ENCODE data around the gene TSC1.
"Not testable (repeated sequence)": the region's sequence is repeated elsewhere in the genome, so short reads cannot be mapped to it uniquely, and the experiment has no call there.

TSC1 gene

GRCh38 chr9:132944294-132945185, at the start of gene TSC1:
Gene TSC1, minus strand, starts transcription at chr9:132944616. Its CDS starts 15,744 bp downstream, at chr9:132928872.
- DNase-seq (ENCODE audit: low read depth) = peak; percentile 67

GRCh38 chr9:132993511-132993939, 49.1 kb upstream of the TSC1 start:
- DNase-seq (ENCODE audit: low read depth) = no peak

- no peak for DNase-seq (ENCODE audit: low read depth)
Measured at GRCh38 chr9:132991351-132992300, 47.2 kb upstream of the TSC1 start.

GRCh38 chr9:132990781-132991180, 46.4 kb upstream of the TSC1 start:
- DNase-seq (ENCODE audit: low read depth) = no peak

- DNase-seq (ENCODE audit: low read depth) = not testable (repeated sequence)
Measured at GRCh38 chr9:132989998-132990557, 45.7 kb upstream of the TSC1 start.

- no peak for DNase-seq (ENCODE audit: low read depth)
Measured at GRCh38 chr9:132989414-132989996, 45.1 kb upstream of the TSC1 start.

- no peak for DNase-seq (ENCODE audit: low read depth)
Measured at GRCh38 chr9:132989014-132989310, 44.5 kb upstream of the TSC1 start.

- no peak for DNase-seq (ENCODE audit: low read depth)
Measured at GRCh38 chr9:132988244-132989013, 44.0 kb upstream of the TSC1 start.

- no peak for DNase-seq (ENCODE audit: low read depth)
Measured at GRCh38 chr9:132986640-132987620, 42.5 kb upstream of the TSC1 start.

- DNase-seq (ENCODE audit: low read depth) = no peak
Measured at GRCh38 chr9:132986114-132986513, 41.7 kb upstream of the TSC1 start.

GRCh38 chr9:132985489-132985888, 41.1 kb upstream of the TSC1 start:
- DNase-seq (ENCODE audit: low read depth) = no peak

- DNase-seq (ENCODE audit: low read depth) = no peak
Measured at GRCh38 chr9:132985071-132985350, 40.6 kb upstream of the TSC1 start.

- peak; percentile 71 for DNase-seq (ENCODE audit: low read depth)
Measured at GRCh38 chr9:132984202-132985070, 40.0 kb upstream of the TSC1 start.

GRCh38 chr9:132983491-132984201, 39.2 kb upstream of the TSC1 start:
- DNase-seq (ENCODE audit: low read depth) = no peak

GRCh38 chr9:132982458-132982857, 38.0 kb upstream of the TSC1 start:
- DNase-seq (ENCODE audit: low read depth) = no peak

- DNase-seq (ENCODE audit: low read depth) = no peak
Measured at GRCh38 chr9:132980157-132980556, 35.7 kb upstream of the TSC1 start.

- no peak for DNase-seq (ENCODE audit: low read depth)
Measured at GRCh38 chr9:132978451-132979131, 34.2 kb upstream of the TSC1 start, which contains the start of gene GFI1B. Gene GFI1B, plus strand, starts transcription at chr9:132978694. Its CDS starts 7,985 bp downstream, at chr9:132986679.

- no peak for DNase-seq (ENCODE audit: low read depth)
Measured at GRCh38 chr9:132978112-132978450, 33.7 kb upstream of the TSC1 start.
